Stimulated activated CD8-positive, alpha-beta memory T cell treated with anti-CD3 and anti-CD28 coated beads, Interleukin-15, amount 100 ng/mL, for 48 hours (primary cell): ENCODE measurements around the gene FILIP1L.

Source experiments
- DNase-seq, 2 donors: peaks; one replicate each; pipeline ENCODE4 v3.0.0-alpha.2; 2020; ENCODE audit warnings: low read depth in 2 of 2

The FILIP1L gene

GRCh38 chr3:99923873-99924272 lies 190.4 kb downstream of the FILIP1L start:
- no peak for DNase-seq

GRCh38 chr3:99921986-99922385 lies 192.3 kb downstream of the FILIP1L start:
- no peak for DNase-seq

GRCh38 chr3:99921377-99921695 lies 193.0 kb downstream of the FILIP1L start:
- no peak for DNase-seq

GRCh38 chr3:99920481-99921376 lies 193.6 kb downstream of the FILIP1L start:
- DNase-seq: no peak

- no peak for DNase-seq
Observed at GRCh38 chr3:99919694-99920093, 194.6 kb downstream of the FILIP1L start.

- no peak for DNase-seq
Observed at GRCh38 chr3:99918715-99919114, 195.6 kb downstream of the FILIP1L start.

GRCh38 chr3:99915906-99916432 lies 198.3 kb downstream of the FILIP1L start:
- no peak for DNase-seq

GRCh38 chr3:99911433-99911832 lies 202.9 kb downstream of the FILIP1L start:
- no peak for DNase-seq

GRCh38 chr3:99910752-99911290 lies 203.5 kb downstream of the FILIP1L start:
- no peak for DNase-seq

- no peak for DNase-seq
Observed at GRCh38 chr3:99909714-99910495, 204.4 kb downstream of the FILIP1L start.

GRCh38 chr3:99907959-99908544 lies 206.2 kb downstream of the FILIP1L start:
- DNase-seq: no peak

- no peak for DNase-seq
Observed at GRCh38 chr3:99903869-99904268, 210.4 kb downstream of the FILIP1L start.

- no peak for DNase-seq
Observed at GRCh38 chr3:99902091-99902490, 212.2 kb downstream of the FILIP1L start.

GRCh38 chr3:99901200-99901926 lies 212.9 kb downstream of the FILIP1L start:
- DNase-seq: no peak

GRCh38 chr3:99900248-99900647 lies 214.1 kb downstream of the FILIP1L start:
- DNase-seq: no peak

GRCh38 chr3:99899603-99900002 lies 214.7 kb downstream of the FILIP1L start:
- DNase-seq: no peak

- DNase-seq: no peak
Observed at GRCh38 chr3:99896482-99896881, 217.8 kb downstream of the FILIP1L start.

- no peak for DNase-seq
Observed at GRCh38 chr3:99895703-99896441, 218.4 kb downstream of the FILIP1L start.

- DNase-seq: no peak
Observed at GRCh38 chr3:99895131-99895696, 219.1 kb downstream of the FILIP1L start.

GRCh38 chr3:99892332-99892731 lies 222.0 kb downstream of the FILIP1L start:
- DNase-seq: no peak
